ENCODE results near the gene MRPL21.

MRPL21 gene

DNA sequence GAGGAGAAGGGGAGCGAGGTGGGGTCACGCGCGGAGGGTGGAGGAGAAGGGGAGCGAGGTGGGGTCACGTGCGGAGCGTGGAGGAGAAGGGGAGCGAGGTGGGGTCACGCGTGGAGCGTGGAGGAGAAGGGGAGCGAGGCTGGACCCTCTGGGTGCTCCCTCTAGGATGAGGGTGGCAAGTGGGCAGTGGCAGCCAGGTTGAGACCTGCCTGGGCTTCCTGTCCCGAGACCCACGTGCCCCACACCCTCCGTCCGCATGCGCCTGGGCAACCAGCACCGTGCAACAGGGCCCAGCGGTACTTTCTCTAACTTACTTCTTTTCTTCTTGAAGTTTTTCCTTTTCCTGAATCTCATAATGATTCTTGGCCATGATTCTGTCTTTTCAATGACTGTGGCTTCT, 11.1 kb downstream of the MRPL21 start:
- no peaks in the 10 kb centered on the region for H3K79me2 ChIP-seq (ENCODE audit: insufficient read depth, low read length)
- H3K36me3 ChIP-seq (ENCODE audit: insufficient read depth, low read length): peaks cover 73% of the 10 kb centered on the region
- H3K4me2 ChIP-seq (ENCODE audit: low read length): no peak overlapping the region
- no peaks in the 10 kb centered on the region for H4K20me1 ChIP-seq (ENCODE audit: insufficient read depth, low read length)
- H3K9me2 ChIP-seq (ENCODE audit: low read depth, low read length): no peaks in the 10 kb centered on the region
- no peak overlapping the region for H3K9ac ChIP-seq (ENCODE audit: low read length)
- H3F3A ChIP-seq (ENCODE audit: insufficient read depth, low read length): no peaks in the 10 kb centered on the region
- H3K27me3 ChIP-seq (ENCODE audit: insufficient read depth, low read length): no peaks in the 10 kb centered on the region
- no peaks in the 10 kb centered on the region for H3K4me1 ChIP-seq (ENCODE audit: insufficient read depth, low read length, severe bottlenecking)
- H2AFZ ChIP-seq (ENCODE audit: low read length): no peak overlapping the region
- TF ChIP-seq EZH2 (IDR thresholded peaks at IDR 0.05; ENCODE audit: borderline replicate concordance, low read length): no peak
- TF ChIP-seq, protein P1, sequence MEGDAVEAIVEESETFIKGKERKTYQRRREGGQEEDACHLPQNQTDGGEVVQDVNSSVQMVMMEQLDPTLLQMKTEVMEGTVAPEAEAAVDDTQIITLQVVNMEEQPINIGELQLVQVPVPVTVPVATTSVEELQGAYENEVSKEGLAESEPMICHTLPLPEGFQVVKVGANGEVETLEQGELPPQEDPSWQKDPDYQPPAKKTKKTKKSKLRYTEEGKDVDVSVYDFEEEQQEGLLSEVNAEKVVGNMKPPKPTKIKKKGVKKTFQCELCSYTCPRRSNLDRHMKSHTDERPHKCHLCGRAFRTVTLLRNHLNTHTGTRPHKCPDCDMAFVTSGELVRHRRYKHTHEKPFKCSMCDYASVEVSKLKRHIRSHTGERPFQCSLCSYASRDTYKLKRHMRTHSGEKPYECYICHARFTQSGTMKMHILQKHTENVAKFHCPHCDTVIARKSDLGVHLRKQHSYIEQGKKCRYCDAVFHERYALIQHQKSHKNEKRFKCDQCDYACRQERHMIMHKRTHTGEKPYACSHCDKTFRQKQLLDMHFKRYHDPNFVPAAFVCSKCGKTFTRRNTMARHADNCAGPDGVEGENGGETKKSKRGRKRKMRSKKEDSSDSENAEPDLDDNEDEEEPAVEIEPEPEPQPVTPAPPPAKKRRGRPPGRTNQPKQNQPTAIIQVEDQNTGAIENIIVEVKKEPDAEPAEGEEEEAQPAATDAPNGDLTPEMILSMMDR (IDR thresholded peaks at IDR 0.05; ENCODE audit: low read length): no peak
- no peaks in the 10 kb centered on the region for H3K9me3 ChIP-seq (ENCODE audit: low read length)
- H3K4me3 ChIP-seq (ENCODE audit: low read depth, low read length, poor library complexity, severe bottlenecking): no peak overlapping the region
- no peak overlapping the region for H3K27ac ChIP-seq (ENCODE audit: low read depth, low read length, poor library complexity, severe bottlenecking)

DNA sequence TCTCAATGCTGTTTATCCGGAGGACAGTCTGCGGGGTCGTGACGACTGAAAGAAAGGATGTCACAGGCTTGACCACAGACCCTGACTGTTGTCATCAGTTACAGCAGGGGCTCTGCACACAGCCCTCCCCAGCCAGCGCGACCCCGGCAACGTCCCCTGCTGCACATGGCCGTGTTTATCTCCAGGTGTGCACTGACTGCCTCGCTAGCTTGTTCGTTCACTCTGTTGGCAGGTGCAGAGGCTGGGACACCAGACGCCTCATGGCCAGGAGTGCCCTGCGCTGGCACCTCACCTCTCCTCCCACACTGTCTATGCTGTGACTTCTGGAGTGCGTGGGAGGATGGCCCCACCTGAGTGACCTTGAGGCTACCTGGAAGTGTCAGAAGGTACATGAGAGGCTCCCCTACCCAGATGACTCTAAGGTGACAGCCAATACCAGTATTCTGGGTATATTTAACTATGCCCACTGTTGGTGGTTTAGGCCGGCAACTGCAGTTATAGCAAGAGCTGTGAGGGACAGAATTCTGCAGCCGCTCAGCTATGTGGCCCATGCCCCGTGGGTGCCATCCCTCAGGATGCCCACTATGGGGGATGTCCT, 12.2 kb downstream of the MRPL21 start:
- no peaks in the 10 kb centered on the region for H3K4me1 ChIP-seq (ENCODE audit: insufficient read depth, low read length, severe bottlenecking)
- no peaks in the 10 kb centered on the region for H3F3A ChIP-seq (ENCODE audit: insufficient read depth, low read length)
- H3K27me3 ChIP-seq (ENCODE audit: insufficient read depth, low read length): no peaks in the 10 kb centered on the region
- no peaks in the 10 kb centered on the region for H3K9me2 ChIP-seq (ENCODE audit: low read depth, low read length)
- H3K36me3 ChIP-seq (ENCODE audit: insufficient read depth, low read length): peaks cover 62% of the 10 kb centered on the region
- H3K4me2 ChIP-seq (ENCODE audit: low read length): no peak overlapping the region
- H3K27ac ChIP-seq (ENCODE audit: low read depth, low read length, poor library complexity, severe bottlenecking): no peak overlapping the region
- H2AFZ ChIP-seq (ENCODE audit: low read length): no peak overlapping the region
- no peaks in the 10 kb centered on the region for H4K20me1 ChIP-seq (ENCODE audit: insufficient read depth, low read length)
- no peak overlapping the region for H3K4me3 ChIP-seq (ENCODE audit: low read depth, low read length, poor library complexity, severe bottlenecking)
- no peaks in the 10 kb centered on the region for H3K79me2 ChIP-seq (ENCODE audit: insufficient read depth, low read length)
- no peaks in the 10 kb centered on the region for H3K9me3 ChIP-seq (ENCODE audit: low read length)
- TF ChIP-seq, protein P1 (IDR thresholded peaks at IDR 0.05; ENCODE audit: low read length): no peak
- no peak for TF ChIP-seq EZH2 (IDR thresholded peaks at IDR 0.05; ENCODE audit: borderline replicate concordance, low read length)
- no peak overlapping the region for H3K9ac ChIP-seq (ENCODE audit: low read length)

GRCh38 chr11:68890490-68891231, 13.0 kb downstream of the MRPL21 start:
- Histone ChIP-seq H3K36me3 (ENCODE audit: insufficient read depth, low read length) (peaks cover 54% of the 10 kb centered on the region), H3K4me2 (ENCODE audit: low read length) (no peak overlapping the region), H3K27ac (ENCODE audit: low read depth, low read length, poor library complexity, severe bottlenecking) (no peak overlapping the region), H3K9ac (ENCODE audit: low read length) (no peak overlapping the region), H3F3A (ENCODE audit: insufficient read depth, low read length) (no peaks in the 10 kb centered on the region), H3K9me2 (ENCODE audit: low read depth, low read length) (no peaks in the 10 kb centered on the region), H3K79me2 (ENCODE audit: insufficient read depth, low read length) (no peaks in the 10 kb centered on the region), H3K9me3 (ENCODE audit: low read length) (no peaks in the 10 kb centered on the region), H4K20me1 (ENCODE audit: insufficient read depth, low read length) (no peaks in the 10 kb centered on the region), H3K4me1 (ENCODE audit: insufficient read depth, low read length, severe bottlenecking) (no peaks in the 10 kb centered on the region), H3K27me3 (ENCODE audit: insufficient read depth, low read length) (no peaks in the 10 kb centered on the region), H2AFZ (ENCODE audit: low read length) (no peak overlapping the region), H3K4me3 (ENCODE audit: low read depth, low read length, poor library complexity, severe bottlenecking) (no peak overlapping the region)
- TF ChIP-seq EZH2 (IDR thresholded peaks at IDR 0.05; ENCODE audit: borderline replicate concordance, low read length): no peak
- TF ChIP-seq, protein P1 (IDR thresholded peaks at IDR 0.05; ENCODE audit: low read length): no peak
